Activated CD4-positive, alpha-beta T cell treated with anti-CD3 and anti-CD28 coated beads for 36 hours (primary cell): ENCODE results near the gene CACNA1C. TPM values are rescaled to one million over a fixed set of nuclear protein-coding genes. Genes with fewer than 3 reads are reported as not detected.
A peak's percentile ranks its signal among the peaks of the same experiment; 100 is the strongest.

Experiments
- ATAC-seq: fragments of 200-7000 bp; cut with Tn5 transposase; one replicate; pipeline ENCODE4 v1.10.0; 2021; ENCODE audit warnings: mild to moderate bottlenecking, moderate library complexity
- CTCF ChIA-PET: fragments of 350-600 bp; sonication (Branson Sonifier 250); formaldehyde crosslinking; loops from one replicate; lab custom pipeline; 2021; ENCODE audit warnings: antibody characterized with exemption; lab: Charles Lee
- POLR2A ChIA-PET: fragments of 350-600 bp; sonication (Branson Sonifier 250); formaldehyde crosslinking; loops from one replicate; lab custom pipeline; 2021; ENCODE audit warnings: antibody characterized with exemption, inconsistent platforms; lab: Charles Lee
- DNase-seq: peaks from one replicate; pipeline ENCODE4 v3.0.0-alpha.2; 2020
- H3K27ac Mint-ChIP-seq: one replicate; pipeline ENCODE4 v1.8.0; 2021; ENCODE audit warnings: mixed read lengths
- H3K27me3 Mint-ChIP-seq: one replicate; pipeline ENCODE4 v1.8.0; 2021; ENCODE audit warnings: mixed read lengths
- H3K36me3 Mint-ChIP-seq: one replicate; pipeline ENCODE4 v1.8.0; 2021; ENCODE audit warnings: low read depth, mixed read lengths
- H3K4me1 Mint-ChIP-seq: one replicate; pipeline ENCODE4 v1.8.0; 2021; ENCODE audit warnings: mixed read lengths
- H3K4me3 Mint-ChIP-seq: one replicate; pipeline ENCODE4 v1.8.0; 2021; ENCODE audit warnings: mild to moderate bottlenecking, moderate library complexity, mixed read lengths
- H3K9me3 Mint-ChIP-seq: one replicate; pipeline ENCODE4 v1.8.0; 2021; ENCODE audit warnings: low read depth, mixed read lengths
- intact Hi-C, 2 experiments: fragments of 100-400 bp; cut with DNase I in 1 of 2; cut with micrococcal nuclease in 1 of 2; formaldehyde crosslinking; loops; one replicate each; pipeline versions ENCODE4 v1.14.2 to v1.15.1; 2022 to 2024; cut with DNase I, micrococcal nuclease
- total RNA-seq, 2 experiments: library from RNA; stranded (reverse); gene quantifications; one replicate each; pipeline ENCODE4 v1.2.3, GENCODE V29; 2021

The CACNA1C gene
- total RNA-seq, 2 experiments from 2014 or later = 0.11 TPM

GRCh38 chr12:2218706-2219105 lies 165.9 kb downstream of the CACNA1C start:
- CTCF ChIA-PET = no interaction called here
- H3K27me3 Mint-ChIP-seq = no peaks in the 10 kb centered on the region
- no peaks in the 10 kb centered on the region for H3K36me3 Mint-ChIP-seq
- intact Hi-C loops = no loop called here
- H3K4me1 Mint-ChIP-seq = no peaks in the 10 kb centered on the region
- H3K27ac Mint-ChIP-seq = no peak overlapping the region
- DNase-seq (no peak), ATAC-seq (no peak)
- POLR2A ChIA-PET = no interaction called here
- no peaks in the 10 kb centered on the region for H3K9me3 Mint-ChIP-seq
- no peak overlapping the region for H3K4me3 Mint-ChIP-seq

DNA sequence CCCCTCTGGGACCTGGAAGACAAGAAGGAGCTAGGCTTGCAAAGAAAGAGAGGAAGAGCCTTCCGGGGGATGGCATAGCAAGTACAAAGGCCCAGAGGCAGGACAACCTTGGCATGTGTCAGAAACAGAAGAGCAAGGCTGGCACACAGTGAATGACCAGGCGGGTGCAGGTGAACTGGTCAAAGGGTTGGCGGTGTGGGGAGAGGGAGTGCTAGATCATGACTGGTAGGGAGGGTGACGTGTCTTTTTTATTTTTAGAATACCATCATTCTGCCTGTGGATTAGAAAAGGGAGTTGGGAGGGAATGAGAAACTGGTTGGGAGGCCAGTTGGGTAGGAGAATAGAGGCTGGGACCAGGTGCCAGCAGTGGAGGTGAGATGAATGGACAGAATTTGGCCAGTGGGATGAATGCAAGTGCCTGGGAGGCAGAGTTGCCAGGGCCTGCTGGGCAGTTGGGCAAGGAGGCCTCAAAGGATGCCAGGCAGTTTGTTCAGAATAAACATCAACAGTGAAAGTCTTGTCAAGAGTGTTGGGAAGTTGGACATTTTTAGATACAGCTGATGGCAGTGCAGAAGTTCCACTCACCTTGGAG lies 168.3 kb downstream of the CACNA1C start:
- no peak for DNase-seq
- POLR2A ChIA-PET = no interaction called here
- no peak overlapping the region for H3K27ac Mint-ChIP-seq
- CTCF ChIA-PET = no interaction called here
- H3K4me3 Mint-ChIP-seq = no peak overlapping the region
- H3K9me3 Mint-ChIP-seq = no peaks in the 10 kb centered on the region
- no peak for ATAC-seq
- H3K4me1 Mint-ChIP-seq = no peaks in the 10 kb centered on the region
- intact Hi-C loops = no loop called here
- H3K27me3 Mint-ChIP-seq = no peaks in the 10 kb centered on the region
- no peaks in the 10 kb centered on the region for H3K36me3 Mint-ChIP-seq

DNA sequence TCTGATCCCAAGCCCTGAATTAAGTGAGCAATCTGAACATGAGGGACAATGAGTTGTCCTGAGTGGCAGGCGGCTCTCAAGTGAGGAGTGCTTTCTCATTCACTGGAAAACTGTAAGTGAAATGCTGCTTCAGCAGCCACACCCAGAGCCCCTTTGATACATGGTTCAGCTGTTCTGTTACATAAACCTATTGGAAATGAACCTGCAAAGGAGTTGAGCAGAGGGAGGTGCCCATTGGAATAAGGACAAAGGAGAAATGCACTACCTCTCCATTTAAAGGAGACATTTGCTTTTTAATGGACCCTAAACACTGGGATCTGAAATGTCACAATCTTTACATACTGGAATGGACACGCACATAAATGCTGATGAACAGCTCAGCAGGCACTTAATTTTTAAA lies 169.9 kb downstream of the CACNA1C start:
- POLR2A ChIA-PET = no interaction called here
- H3K4me3 Mint-ChIP-seq = no peak overlapping the region

GRCh38 chr12:2224961-2225360 lies 172.2 kb downstream of the CACNA1C start:
- no peak overlapping the region for H3K4me3 Mint-ChIP-seq
- no peak for ATAC-seq
- DNase-seq = no peak

More for the DNA sequence above, 169.9 kb downstream of the CACNA1C start:
- no peaks in the 10 kb centered on the region for H3K27me3 Mint-ChIP-seq
- no peak for ATAC-seq
- no peaks in the 10 kb centered on the region for H3K4me1 Mint-ChIP-seq
- H3K36me3 Mint-ChIP-seq = no peaks in the 10 kb centered on the region
- intact Hi-C loops = no loop called here
- no peaks in the 10 kb centered on the region for H3K9me3 Mint-ChIP-seq
- CTCF ChIA-PET = interaction anchor here (0.9 kb wide), 1 partner anchor 14 kb away, joined by 3 read pairs; no protein-coding TSS in a partner anchor
- H3K27ac Mint-ChIP-seq = no peak overlapping the region
- no peak for DNase-seq

GRCh38 chr12:2225696-2226095 lies 172.9 kb downstream of the CACNA1C start:
- CTCF ChIA-PET = no interaction called here
- Mint-ChIP-seq H3K9me3 (no peaks in the 10 kb centered on the region), H3K4me3 (no peak overlapping the region), H3K27ac (no peak overlapping the region), H3K4me1 (no peaks in the 10 kb centered on the region), H3K36me3 (no peaks in the 10 kb centered on the region), H3K27me3 (peaks cover 10% of the 10 kb centered on the region)
- ATAC-seq (no peak), DNase-seq (no peak)
- intact Hi-C loops = no loop called here
- POLR2A ChIA-PET = no interaction called here

More at GRCh38 chr12:2224961-2225360, 172.2 kb downstream of the CACNA1C start:
- intact Hi-C loops = no loop called here
- CTCF ChIA-PET = interaction anchor here (0.7 kb wide), 1 partner anchor 120 kb away, joined by 3 read pairs; no protein-coding TSS in a partner anchor
- Mint-ChIP-seq H3K27me3 (peaks cover 8% of the 10 kb centered on the region), H3K4me1 (no peaks in the 10 kb centered on the region), H3K36me3 (no peaks in the 10 kb centered on the region), H3K27ac (no peak overlapping the region), H3K9me3 (no peaks in the 10 kb centered on the region)
- POLR2A ChIA-PET = no interaction called here

DNA sequence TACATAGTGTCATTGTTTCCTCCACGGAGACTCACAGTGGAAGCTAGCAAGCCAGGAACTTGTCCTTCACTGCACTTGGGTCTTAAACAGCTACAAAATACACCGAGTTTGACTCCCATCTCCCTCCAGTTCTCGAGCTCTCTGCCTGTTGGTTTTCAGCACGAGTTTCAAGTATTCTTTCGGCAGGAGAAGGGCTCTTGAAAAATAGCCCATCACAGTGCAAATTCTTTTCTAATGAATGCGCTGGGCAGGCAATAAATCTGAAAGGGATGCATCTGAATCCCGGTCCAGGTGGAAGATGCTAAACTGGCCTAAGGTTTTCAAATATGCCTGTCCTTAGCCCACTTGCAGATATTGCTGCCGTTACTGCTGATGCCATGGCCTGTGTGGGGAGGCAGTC lies 173.9 kb downstream of the CACNA1C start:
- no peaks in the 10 kb centered on the region for H3K36me3 Mint-ChIP-seq
- H3K9me3 Mint-ChIP-seq = no peaks in the 10 kb centered on the region
- H3K27me3 Mint-ChIP-seq = peaks cover 12% of the 10 kb centered on the region
- POLR2A ChIA-PET = no interaction called here
- H3K27ac Mint-ChIP-seq = no peak overlapping the region
- no peak for DNase-seq
- CTCF ChIA-PET = interaction anchor here (0.7 kb wide), 1 partner anchor 1809 kb away, joined by 3 read pairs; no protein-coding TSS in a partner anchor
- intact Hi-C loops = no loop called here
- no peak for ATAC-seq
- no peak overlapping the region for H3K4me3 Mint-ChIP-seq
- no peaks in the 10 kb centered on the region for H3K4me1 Mint-ChIP-seq

GRCh38 chr12:2227360-2227759 lies 174.6 kb downstream of the CACNA1C start:
- H3K36me3 Mint-ChIP-seq = no peaks in the 10 kb centered on the region
- no peak for DNase-seq
- peaks cover 14% of the 10 kb centered on the region for H3K27me3 Mint-ChIP-seq
- H3K9me3 Mint-ChIP-seq = no peaks in the 10 kb centered on the region
- intact Hi-C loops = no loop called here
- H3K27ac Mint-ChIP-seq = no peak overlapping the region
- no peaks in the 10 kb centered on the region for H3K4me1 Mint-ChIP-seq
- ChIA-PET POLR2A (no interaction called here), CTCF (no interaction called here)
- no peak for ATAC-seq
- H3K4me3 Mint-ChIP-seq = no peak overlapping the region

- no peak overlapping the region for H3K27ac Mint-ChIP-seq
- peaks cover 17% of the 10 kb centered on the region for H3K27me3 Mint-ChIP-seq
- H3K9me3 Mint-ChIP-seq = no peaks in the 10 kb centered on the region
- H3K36me3 Mint-ChIP-seq = no peaks in the 10 kb centered on the region
- POLR2A ChIA-PET = no interaction called here
- intact Hi-C loops = no loop called here
- peaks cover 3% of the 10 kb centered on the region for H3K4me1 Mint-ChIP-seq
- H3K4me3 Mint-ChIP-seq = no peak overlapping the region
- CTCF ChIA-PET = interaction anchor here (0.6 to 1.2 kb wide), 2 partner anchors 10 to 775 kb away, joined by 3 to 6 read pairs; no protein-coding TSS in a partner anchor
- DNase-seq (no peak), ATAC-seq (no peak)
Observed at GRCh38 chr12:2228535-2228934, 175.7 kb downstream of the CACNA1C start.

GRCh38 chr12:2229661-2230539 lies 177.1 kb downstream of the CACNA1C start:
- no peak overlapping the region for H3K4me3 Mint-ChIP-seq
- ChIA-PET CTCF (interaction anchor here (0.6 kb wide), 1 partner anchor 19 kb away, joined by 3 read pairs; no protein-coding TSS in a partner anchor), POLR2A (no interaction called here)
- H3K4me1 Mint-ChIP-seq = peaks cover 3% of the 10 kb centered on the region
- H3K27ac Mint-ChIP-seq = no peak overlapping the region
- H3K9me3 Mint-ChIP-seq = no peaks in the 10 kb centered on the region
- DNase-seq (peak; percentile 20), ATAC-seq (no peak)
- no peaks in the 10 kb centered on the region for H3K36me3 Mint-ChIP-seq
- peaks cover 23% of the 10 kb centered on the region for H3K27me3 Mint-ChIP-seq
- intact Hi-C loops = no loop called here

GRCh38 chr12:2231011-2231595 lies 178.3 kb downstream of the CACNA1C start:
- Mint-ChIP-seq H3K4me1 (peaks cover 3% of the 10 kb centered on the region), H3K36me3 (no peaks in the 10 kb centered on the region), H3K27ac (no peak overlapping the region), H3K27me3 (peaks cover 23% of the 10 kb centered on the region), H3K9me3 (no peaks in the 10 kb centered on the region), H3K4me3 (no peak overlapping the region)
- ChIA-PET POLR2A (no interaction called here), CTCF (no interaction called here)
- ATAC-seq (no peak), DNase-seq (no peak)
- intact Hi-C loops = no loop called here

DNA sequence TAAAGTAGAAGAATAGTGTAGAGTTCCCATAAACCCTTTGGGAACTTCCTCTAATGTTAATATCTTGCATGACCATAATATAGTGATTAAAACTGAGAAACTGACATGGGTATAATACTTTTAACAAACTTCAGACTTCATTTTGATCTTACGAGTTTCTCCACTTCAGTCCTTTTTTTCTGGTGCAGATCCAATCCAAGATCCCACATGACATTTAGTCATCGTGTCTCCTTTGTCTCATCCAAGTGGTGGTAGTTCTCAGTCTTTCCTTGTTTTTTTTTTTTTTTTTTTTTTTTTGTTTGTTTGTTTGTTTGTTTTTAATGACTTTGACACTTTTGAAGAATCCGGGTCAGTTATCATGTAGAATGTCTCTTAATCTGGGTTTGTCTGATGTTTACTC lies 179.2 kb downstream of the CACNA1C start:
- Mint-ChIP-seq H3K4me1 (peaks cover 3% of the 10 kb centered on the region), H3K36me3 (no peaks in the 10 kb centered on the region), H3K27ac (no peak overlapping the region), H3K4me3 (no peak overlapping the region), H3K9me3 (no peaks in the 10 kb centered on the region), H3K27me3 (peaks cover 23% of the 10 kb centered on the region)
- DNase-seq (no peak), ATAC-seq (no peak)
- ChIA-PET CTCF (no interaction called here), POLR2A (no interaction called here)
- intact Hi-C loops = no loop called here
